Muscle of back (tissue), 10 donors: ENCODE results near the gene TLR1. TPM values are rescaled to one million over a fixed set of nuclear protein-coding genes. Genes with fewer than 3 reads are reported as not detected.

Experiments used
- polyA plus RNA-seq, 10 donors: library from polyadenylated mRNA; unstranded; fragments of 120-200 nt; gene quantifications; one replicate each; pipeline ENCODE4 v1.2.1, GENCODE V29; 2013; ENCODE audit not compliant: insufficient read length in 10 of 10

Gene TLR1
- polyA plus RNA-seq, 10 donors = 1.9 to 4.0 (median 3.2) TPM

Other genes starting within 250 kb of the TLR1 start
- gene KLF3, start 140.6 kb downstream of the TLR1 start, polyA plus RNA-seq = 10 to 100 TPM; 30.8 to 46.4 (median 38.3) TPM
- gene TLR10, start 21.8 kb downstream of the TLR1 start, polyA plus RNA-seq = under 1 TPM; 0.12 to 0.90 (median 0.34) TPM
- 1 to 10 TPM in 6 of 10 donors, under 1 TPM in 4; 0.70 to 2.1 (median 1.0) TPM for gene TLR6, start 52.0 kb upstream of the TLR1 start, polyA plus RNA-seq
- 10 to 100 TPM; 44.8 to 72.6 (median 60.8) TPM for gene FAM114A1, start 63.0 kb upstream of the TLR1 start, polyA plus RNA-seq
- under 1 TPM in 8 of 10 donors, not detected in 2; 0.09 to 0.90 (median 0.31) TPM for gene TMEM156, start 227.6 kb upstream of the TLR1 start, polyA plus RNA-seq